ENCODE results near the gene MROH8. TPM values are rescaled to one million over a fixed set of nuclear protein-coding genes. Genes with fewer than 3 reads are reported as not detected.
A peak's percentile ranks its signal among the peaks of the same experiment; 100 is the strongest.

MROH8 gene
- total RNA-seq, 2 experiments from 2014 or later = 1.7 to 2.2 TPM

DNA sequence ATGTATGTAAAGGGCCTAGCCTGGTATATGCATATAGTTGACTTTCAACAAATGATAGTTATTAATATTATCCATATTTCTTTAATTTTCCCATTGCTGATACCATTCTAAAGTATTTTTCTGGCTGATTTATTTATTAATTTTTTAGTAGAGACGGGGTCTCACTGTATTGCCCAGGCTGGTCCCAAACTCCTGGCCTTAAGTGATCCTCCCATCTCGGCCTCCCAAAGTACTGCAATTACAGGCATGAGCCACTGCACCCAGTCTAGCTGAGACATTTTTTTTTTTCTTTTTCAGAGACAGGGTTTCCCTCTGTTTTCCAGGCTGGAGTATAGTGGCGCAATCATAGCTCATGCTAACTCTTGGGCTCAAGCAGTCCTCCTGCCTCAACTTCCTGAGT, 29.8 kb upstream of the MROH8 start:
- CTCF ChIA-PET = interaction anchor here (0.7 kb wide), 1 partner anchor 27 kb away, joined by 3 read pairs; no protein-coding TSS in a partner anchor
- H3K4me1 Mint-ChIP-seq = no peaks in the 10 kb centered on the region
- POLR2A ChIA-PET = interaction anchor here (1.6 kb wide), 1 partner anchor 27 kb away, joined by 3 read pairs; no protein-coding TSS in a partner anchor
- H3K27ac Mint-ChIP-seq = no peak overlapping the region
- DNase-seq = no peak
- H3K4me3 Mint-ChIP-seq = no peak overlapping the region
- no peaks in the 10 kb centered on the region for H3K9me3 Mint-ChIP-seq
- peaks cover 62% of the 10 kb centered on the region for H3K36me3 Mint-ChIP-seq (ENCODE audit: low read depth)
- no peaks in the 10 kb centered on the region for H3K27me3 Mint-ChIP-seq

DNA sequence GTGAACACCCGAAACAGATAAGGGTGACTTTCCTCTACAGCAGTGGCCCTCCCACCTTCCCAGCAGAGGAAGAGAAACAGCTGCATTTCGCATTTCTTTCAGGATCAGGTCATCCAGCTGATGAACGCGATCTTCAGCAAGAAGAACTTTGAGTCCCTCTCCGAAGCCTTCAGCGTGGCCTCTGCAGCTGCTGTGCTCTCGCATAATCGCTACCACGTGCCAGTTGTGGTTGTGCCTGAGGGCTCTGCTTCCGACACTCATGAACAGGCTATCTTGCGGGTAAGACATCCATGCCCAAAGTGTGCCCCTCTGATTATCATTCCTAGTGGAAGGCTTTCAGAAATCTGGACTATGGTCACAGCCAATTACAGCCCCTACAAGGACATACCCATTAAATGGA, 27.8 kb upstream of the MROH8 start:
- H3K4me3 Mint-ChIP-seq = no peak overlapping the region
- DNase-seq = no peak
- no peaks in the 10 kb centered on the region for H3K27me3 Mint-ChIP-seq
- ChIA-PET CTCF (no interaction called here), POLR2A (no interaction called here)
- peaks cover 61% of the 10 kb centered on the region for H3K36me3 Mint-ChIP-seq (ENCODE audit: low read depth)
- H3K27ac Mint-ChIP-seq = no peak overlapping the region
- H3K4me1 Mint-ChIP-seq = no peaks in the 10 kb centered on the region
- H3K9me3 Mint-ChIP-seq = no peaks in the 10 kb centered on the region

DNA sequence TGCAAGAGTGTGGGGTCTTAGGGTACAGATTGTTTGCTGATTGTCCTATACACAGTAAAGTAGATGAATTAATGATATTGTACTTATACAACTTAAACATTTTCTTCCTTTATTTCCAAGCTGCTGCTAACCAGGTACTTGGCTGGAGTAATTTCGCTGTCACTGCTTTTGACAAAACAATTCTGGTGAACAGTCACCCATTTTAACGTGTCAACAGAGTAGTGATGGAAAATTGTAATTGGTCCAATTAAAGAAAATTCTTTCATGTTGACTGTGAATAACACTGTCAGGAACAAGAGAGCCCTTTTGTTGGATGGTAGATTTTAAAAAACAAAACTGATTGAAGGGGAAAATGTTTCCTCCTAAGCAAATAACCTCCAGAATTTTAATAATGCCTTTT, 26.4 kb upstream of the MROH8 start:
- H3K4me1 Mint-ChIP-seq = no peaks in the 10 kb centered on the region
- POLR2A ChIA-PET = no interaction called here
- no peak overlapping the region for H3K4me3 Mint-ChIP-seq
- no peaks in the 10 kb centered on the region for H3K27me3 Mint-ChIP-seq
- H3K27ac Mint-ChIP-seq = peak overlapping the region; percentile 6
- H3K36me3 Mint-ChIP-seq (ENCODE audit: low read depth) = peaks cover 72% of the 10 kb centered on the region
- no peaks in the 10 kb centered on the region for H3K9me3 Mint-ChIP-seq
- DNase-seq = no peak
- CTCF ChIA-PET = interaction anchor here (1.5 to 2.0 kb wide), 2 partner anchors 10 to 14 kb away, joined by 6 to 7 read pairs; no protein-coding TSS in a partner anchor

GRCh38 chr20:37205130-37205529, 25.8 kb upstream of the MROH8 start:
- Mint-ChIP-seq H3K9me3 (no peaks in the 10 kb centered on the region), H3K27ac (no peak overlapping the region), H3K36me3 (ENCODE audit: low read depth) (peaks cover 78% of the 10 kb centered on the region), H3K4me1 (no peaks in the 10 kb centered on the region), H3K4me3 (no peak overlapping the region), H3K27me3 (no peaks in the 10 kb centered on the region)
- no peak for DNase-seq
- POLR2A ChIA-PET = interaction anchor here (1.0 kb wide), 1 partner anchor 26 kb away, joined by 4 read pairs; the partner anchor contains the start of genes MROH8 and RPN2
- CTCF ChIA-PET = interaction anchor here (1.5 to 2.0 kb wide), 2 partner anchors 10 to 13 kb away, joined by 6 to 7 read pairs; no protein-coding TSS in a partner anchor

GRCh38 chr20:37204056-37204455, 24.7 kb upstream of the MROH8 start:
- Mint-ChIP-seq H3K4me3 (no peak overlapping the region), H3K27ac (no peak overlapping the region), H3K36me3 (ENCODE audit: low read depth) (peaks cover 81% of the 10 kb centered on the region), H3K9me3 (no peaks in the 10 kb centered on the region), H3K4me1 (no peaks in the 10 kb centered on the region), H3K27me3 (no peaks in the 10 kb centered on the region)
- POLR2A ChIA-PET = interaction anchor here (1.0 kb wide), 1 partner anchor 25 kb away, joined by 4 read pairs; the partner anchor contains the start of genes MROH8 and RPN2
- DNase-seq = no peak
- CTCF ChIA-PET = interaction anchor here (2.0 kb wide), 1 partner anchor 12 kb away, joined by 6 read pairs; no protein-coding TSS in a partner anchor

DNA sequence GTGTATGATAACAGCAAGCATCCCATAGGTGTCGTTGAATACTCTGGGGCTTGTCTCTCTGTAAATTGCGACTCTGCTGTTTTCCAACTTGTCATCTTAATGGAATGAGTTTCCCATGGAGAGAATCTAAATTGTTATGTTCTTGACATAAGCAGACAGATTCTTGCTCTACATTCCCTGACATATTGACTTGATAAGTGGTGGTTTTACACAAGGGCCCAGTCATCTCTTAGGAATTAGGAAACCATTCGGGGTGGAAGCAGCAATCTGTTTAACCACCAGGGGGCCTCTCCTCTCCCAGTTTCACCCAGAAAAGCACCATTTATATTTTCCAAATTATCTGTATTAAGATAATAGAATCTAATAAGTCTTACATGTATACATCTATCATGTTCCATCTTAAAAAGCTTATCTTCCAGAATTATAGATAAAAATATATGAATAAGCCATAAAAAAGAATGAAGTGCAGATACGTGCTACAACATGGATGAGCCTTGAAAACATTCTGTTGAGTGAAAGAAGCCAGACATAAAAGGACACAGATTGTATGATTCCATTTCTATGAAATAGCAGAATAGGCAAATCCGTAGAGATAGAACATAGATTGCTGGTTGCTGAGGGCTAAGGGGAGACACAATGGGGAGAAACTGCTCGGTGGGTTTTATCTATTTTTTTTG, 23.1 kb upstream of the MROH8 start:
- no peak overlapping the region for H3K27ac Mint-ChIP-seq
- H3K27me3 Mint-ChIP-seq = no peaks in the 10 kb centered on the region
- no peak overlapping the region for H3K4me3 Mint-ChIP-seq
- peak; percentile 20 for DNase-seq
- ChIA-PET CTCF (interaction anchor here (1.0 to 3.4 kb wide), 2 partner anchors 12 to 319 kb away, joined by 3 to 21 read pairs; no protein-coding TSS in a partner anchor), POLR2A (no interaction called here)
- no peaks in the 10 kb centered on the region for H3K4me1 Mint-ChIP-seq
- H3K9me3 Mint-ChIP-seq = no peaks in the 10 kb centered on the region
- H3K36me3 Mint-ChIP-seq (ENCODE audit: low read depth) = peaks cover 76% of the 10 kb centered on the region

GRCh38 chr20:37201827-37202162, 22.4 kb upstream of the MROH8 start:
- Mint-ChIP-seq H3K4me3 (no peak overlapping the region), H3K4me1 (peaks cover 4% of the 10 kb centered on the region), H3K27me3 (no peaks in the 10 kb centered on the region), H3K27ac (no peak overlapping the region), H3K36me3 (ENCODE audit: low read depth) (peaks cover 75% of the 10 kb centered on the region), H3K9me3 (no peaks in the 10 kb centered on the region)
- POLR2A ChIA-PET = interaction anchor here (0.6 to 1.3 kb wide), 2 partner anchors 8 to 23 kb away, joined by 3 to 5 read pairs; partner anchors contain the start of genes MROH8 and RPN2
- CTCF ChIA-PET = interaction anchor here (3.4 kb wide), 1 partner anchor 11 kb away, joined by 21 read pairs; no protein-coding TSS in a partner anchor
- no peak for DNase-seq

DNA sequence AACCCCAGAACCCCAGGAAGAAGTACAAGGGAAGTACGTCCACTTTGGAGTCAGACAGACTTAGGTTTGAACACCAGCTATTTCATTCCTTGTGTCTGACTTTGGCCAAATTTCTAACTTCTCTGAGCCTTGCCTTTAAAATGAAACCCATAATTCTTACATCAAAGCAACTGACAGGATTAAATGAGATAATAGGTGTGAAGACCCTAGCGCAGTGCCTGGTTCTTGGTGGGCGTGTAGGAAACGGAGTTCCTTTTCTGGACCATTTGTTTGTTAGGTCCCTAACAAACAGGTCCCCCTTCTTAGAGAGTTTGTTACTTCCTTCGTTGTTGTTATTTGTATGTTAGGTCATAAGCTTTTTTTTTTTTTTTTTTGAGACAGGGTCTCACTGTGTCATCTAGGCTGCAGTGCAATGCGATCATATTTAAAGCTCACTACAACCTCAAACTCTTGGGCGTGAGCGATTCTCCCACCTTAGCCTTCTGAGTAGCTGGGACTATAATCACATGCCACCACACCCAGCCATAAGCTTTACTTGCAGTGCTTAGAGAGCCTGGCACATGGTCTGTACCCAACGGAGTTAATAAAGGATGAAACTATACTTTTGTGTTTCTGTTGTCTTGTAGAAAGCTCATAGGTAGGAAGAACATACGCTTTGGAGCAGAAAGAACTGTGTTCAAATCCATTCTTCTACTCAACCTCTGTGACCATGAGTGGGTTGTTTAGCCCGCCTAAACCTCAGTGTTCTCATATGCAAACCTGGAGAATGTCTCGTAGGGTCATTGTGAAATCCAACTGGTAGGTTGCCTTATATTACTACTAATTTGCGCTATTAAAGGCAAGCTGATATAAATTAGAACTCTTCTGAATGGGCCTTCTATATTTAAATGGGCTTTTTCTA, 21.8 kb upstream of the MROH8 start:
- Mint-ChIP-seq H3K4me3 (no peak overlapping the region), H3K36me3 (ENCODE audit: low read depth) (peaks cover 78% of the 10 kb centered on the region), H3K27me3 (no peaks in the 10 kb centered on the region), H3K4me1 (peaks cover 4% of the 10 kb centered on the region), H3K9me3 (no peaks in the 10 kb centered on the region), H3K27ac (no peak overlapping the region)
- no peak for DNase-seq
- ChIA-PET POLR2A (interaction anchor here (0.6 to 1.3 kb wide), 2 partner anchors 9 to 22 kb away, joined by 3 to 5 read pairs; partner anchors contain the start of genes MROH8 and RPN2), CTCF (interaction anchor here (0.8 to 3.4 kb wide), 4 partner anchors 10 to 334 kb away, joined by 3 to 21 read pairs (median 4); no protein-coding TSS in a partner anchor)

DNA sequence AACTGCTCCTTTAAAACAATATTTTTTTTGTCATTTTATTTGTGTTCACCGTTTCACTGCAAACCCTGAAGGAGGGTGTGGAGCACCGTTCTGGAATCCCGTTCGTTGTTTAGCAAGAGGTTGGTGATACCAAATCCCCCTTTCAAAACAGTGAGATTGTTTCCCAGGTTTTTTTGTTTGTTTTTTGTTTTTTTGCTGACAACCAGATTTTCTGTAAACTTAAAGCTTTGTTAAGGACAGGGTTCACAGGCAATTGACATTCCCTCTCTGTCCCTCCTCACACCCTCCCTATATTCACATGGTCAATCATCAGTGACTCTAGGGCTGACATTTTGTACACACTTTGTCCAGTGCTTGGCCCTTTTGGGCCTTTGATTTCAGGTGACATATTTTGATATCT, 21.0 kb upstream of the MROH8 start:
- Mint-ChIP-seq H3K27me3 (no peaks in the 10 kb centered on the region), H3K27ac (no peak overlapping the region), H3K36me3 (ENCODE audit: low read depth) (peaks cover 76% of the 10 kb centered on the region), H3K4me3 (no peak overlapping the region), H3K4me1 (peaks cover 9% of the 10 kb centered on the region), H3K9me3 (no peaks in the 10 kb centered on the region)
- ChIA-PET CTCF (interaction anchor here (1.1 to 3.4 kb wide), 3 partner anchors 9 to 335 kb away, joined by 3 to 21 read pairs (median 3); no protein-coding TSS in a partner anchor), POLR2A (no interaction called here)
- no peak for DNase-seq

DNA sequence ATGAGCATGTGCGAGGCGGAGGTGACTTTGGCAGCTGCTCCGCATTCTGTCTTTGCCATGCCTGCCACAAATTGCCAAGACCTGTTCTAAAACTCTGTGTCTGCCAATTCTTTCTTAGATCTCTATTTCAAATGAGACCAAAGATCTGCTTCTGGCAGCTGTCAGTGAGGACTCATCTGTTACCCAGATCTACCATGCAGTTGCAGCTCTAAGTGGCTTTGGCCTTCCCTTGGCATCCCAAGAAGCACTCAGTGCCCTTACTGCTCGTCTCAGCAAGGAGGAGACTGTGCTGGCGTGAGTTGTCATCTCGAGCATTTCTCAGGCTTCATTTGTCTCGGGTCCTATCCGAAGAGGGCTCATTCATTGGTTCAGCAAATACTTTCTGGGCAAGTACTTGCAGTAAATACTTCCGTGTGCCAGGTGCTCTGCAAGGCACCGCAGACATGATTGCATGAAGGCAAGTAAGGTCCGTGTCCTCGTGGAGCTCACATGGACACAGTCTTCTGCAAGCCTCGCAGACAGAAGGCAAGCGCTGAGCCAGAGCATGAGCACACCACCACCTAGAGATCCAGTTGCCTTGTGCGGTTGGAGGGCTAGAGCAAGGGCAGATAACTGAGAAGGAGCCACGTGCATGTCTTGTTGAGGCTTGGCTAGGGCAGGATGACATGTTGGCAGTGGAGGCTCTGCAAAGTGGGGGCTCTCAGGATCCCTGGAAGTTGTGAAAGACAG, 19.7 kb upstream of the MROH8 start:
- Mint-ChIP-seq H3K27ac (no peak overlapping the region), H3K4me1 (peaks cover 19% of the 10 kb centered on the region), H3K36me3 (ENCODE audit: low read depth) (peaks cover 63% of the 10 kb centered on the region), H3K9me3 (no peaks in the 10 kb centered on the region), H3K27me3 (no peaks in the 10 kb centered on the region), H3K4me3 (no peak overlapping the region)
- ChIA-PET POLR2A (interaction anchor here (1.2 kb wide), 1 partner anchor 20 kb away, joined by 4 read pairs; the partner anchor contains the start of genes MROH8 and RPN2), CTCF (interaction anchor here (1.4 to 1.5 kb wide), 2 partner anchors 20 to 191 kb away, joined by 4 to 5 read pairs; partner anchors contain the start of genes MROH8 and RPN2)
- DNase-seq = no peak

DNA sequence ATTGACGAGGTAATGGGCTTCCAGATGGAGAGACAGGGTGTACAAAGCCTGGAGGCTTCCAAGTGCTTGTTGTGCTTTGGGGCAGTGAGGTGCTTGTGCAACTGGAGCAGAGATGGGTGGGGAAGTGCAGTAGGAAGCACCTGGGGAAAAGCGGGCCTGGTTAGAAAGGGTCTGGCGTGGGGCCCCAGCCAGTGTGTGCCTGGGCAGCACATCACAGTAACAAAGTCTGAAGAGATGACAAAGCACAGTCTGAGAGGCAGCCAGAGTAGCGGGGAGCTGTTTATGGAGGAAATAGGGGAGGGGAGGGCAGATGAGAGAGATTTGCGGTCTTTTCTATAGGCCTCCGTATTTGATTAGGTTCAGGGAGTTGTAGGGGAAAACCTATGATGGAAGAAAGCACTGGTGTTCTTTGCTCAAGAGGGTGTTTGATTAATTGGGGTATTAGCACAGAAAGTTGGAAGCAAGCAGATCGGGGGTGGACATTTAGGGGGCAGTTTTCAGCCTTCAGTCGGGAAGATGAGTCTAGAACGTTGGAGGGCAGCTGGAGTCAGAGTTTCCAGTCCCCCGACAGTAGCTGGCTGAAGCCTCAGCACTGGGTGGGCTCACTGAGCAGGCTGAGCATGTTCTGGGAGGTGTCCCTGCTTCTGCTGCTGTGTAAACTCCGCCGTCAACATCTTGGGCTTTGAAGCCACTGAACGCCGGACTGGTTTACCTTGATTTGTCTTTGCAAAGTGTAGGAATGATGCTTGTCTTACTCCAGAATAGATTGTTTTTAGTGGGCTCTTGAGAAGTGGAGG, 15.5 kb upstream of the MROH8 start:
- ChIA-PET CTCF (interaction anchor here (0.6 to 8.4 kb wide), 20 partner anchors 8 to 339 kb away, joined by 3 to 79 read pairs (median 5); partner anchors contain the start of genes MANBAL, MROH8 and RPN2), POLR2A (interaction anchor here (1.5 to 3.5 kb wide), 3 partner anchors 14 to 340 kb away, joined by 3 to 19 read pairs (median 6); partner anchors contain the start of genes MROH8 and RPN2)
- peak overlapping the region; percentile 68 for H3K27ac Mint-ChIP-seq
- no peaks in the 10 kb centered on the region for H3K27me3 Mint-ChIP-seq
- H3K36me3 Mint-ChIP-seq (ENCODE audit: low read depth) = peaks cover 54% of the 10 kb centered on the region
- no peak for DNase-seq
- H3K4me3 Mint-ChIP-seq = no peak overlapping the region
- H3K4me1 Mint-ChIP-seq = peaks cover 51% of the 10 kb centered on the region
- no peaks in the 10 kb centered on the region for H3K9me3 Mint-ChIP-seq

Measured in activated CD4-positive, alpha-beta memory T cell treated with anti-CD3 and anti-CD28 coated beads, Interleukin-2, amount 10 ng/mL, durations not matched to agents 7 days and 5 days (primary cell).